OCI-LY3 (cell line): ENCODE measurements around the gene RGS13.

Experiments
- H2AFZ ChIP-seq: fragments of 200-600, 300-600 bp; shearing (Covaris generic); 2 replicates; pipeline ENCODE4 v1.6.0; 2014; ENCODE audit warnings: antibody characterized with exemption, low read depth, low read length
- H3K27ac ChIP-seq: fragments of 200-600, 300-600 bp; sonication (generic); 2 replicates; pipeline ENCODE4 v1.5.1; 2014; ENCODE audit warnings: mild to moderate bottlenecking, low read length, moderate library complexity, mixed read lengths
- H3K27me3 ChIP-seq: fragments of 200-600, 300-600 bp; sonication (generic); 2 replicates; pipeline ENCODE4 v1.6.1; 2014; ENCODE audit warnings: low read depth, low read length, mixed read lengths
- H3K36me3 ChIP-seq: fragments of 200-600, 300-600 bp; sonication (generic); replicated peaks from 2 replicates; pipeline ENCODE3; 2014; ENCODE audit warnings: low read depth, low read length, mixed read lengths
- H3K4me1 ChIP-seq: fragments of 300-600, 200-600 bp; sonication (generic); 2 replicates; pipeline ENCODE4 v1.6.1; 2014; ENCODE audit warnings: low read length, mixed read lengths
- H3K4me2 ChIP-seq: fragments of 200-600, 300-600 bp; sonication (generic); 2 replicates; pipeline ENCODE4 v1.6.1; 2014; ENCODE audit warnings: low read length, mixed read lengths
- H3K4me3 ChIP-seq: fragments of 300-600, 200-600 bp; sonication (generic); 2 replicates; pipeline ENCODE4 v1.5.1; 2014; ENCODE audit warnings: antibody characterized with exemption, mild to moderate bottlenecking, low read length, moderate library complexity
- H3K79me2 ChIP-seq: fragments of 300-600, 200-600 bp; shearing (Covaris generic); 2 replicates; pipeline ENCODE4 v1.6.1; 2014; ENCODE audit warnings: mild to moderate bottlenecking, low read length, mixed read lengths
- H3K9ac ChIP-seq: fragments of 300-600, 200-600 bp; shearing (Covaris generic); 2 replicates; pipeline ENCODE4 v1.6.0; 2014; ENCODE audit warnings: mild to moderate bottlenecking, low read length, moderate library complexity
- H3K9me3 ChIP-seq: fragments of 200-600, 300-600 bp; shearing (Covaris generic); 2 replicates; pipeline ENCODE4 v1.6.1; 2014; ENCODE audit warnings: low read length, mixed read lengths; ENCODE audit not compliant: insufficient read depth
- H4K20me1 ChIP-seq: fragments of 200-600, 300-600 bp; sonication (generic); 2 replicates; pipeline ENCODE4 v1.6.1; 2016; ENCODE audit warnings: low read length, mixed read lengths; ENCODE audit not compliant: insufficient read depth
- CTCF ChIP-seq: fragments of 200-600, 300-600 bp; sonication (generic); IDR thresholded peaks from 2 replicates; pipeline ENCODE4 v1.5.1; 2014; ENCODE audit warnings: antibody characterized with exemption, low read length, low read depth
- EZH2phosphoT487 ChIP-seq: fragments of 200-600 bp; shearing (Covaris generic); IDR thresholded peaks from 2 replicates; pipeline ENCODE4 v1.6.1; 2018; ENCODE audit warnings: antibody characterized with exemption, mixed run types, low read depth

The RGS13 gene

GRCh38 chr1:192709544-192709943 lies 73.6 kb downstream of the RGS13 start:
- H3K4me3 ChIP-seq: no peak overlapping the region
- no peaks in the 10 kb centered on the region for H3K27me3 ChIP-seq
- H4K20me1 ChIP-seq: no peaks in the 10 kb centered on the region
- TF ChIP-seq CTCF: no peak
- no peak for TF ChIP-seq EZH2phosphoT487
- no peak overlapping the region for H3K9ac ChIP-seq
- no peak overlapping the region for H2AFZ ChIP-seq
- H3K36me3 ChIP-seq: no peaks in the 10 kb centered on the region
- H3K4me2 ChIP-seq: no peak overlapping the region
- no peaks in the 10 kb centered on the region for H3K9me3 ChIP-seq
- H3K27ac ChIP-seq: no peak overlapping the region
- H3K79me2 ChIP-seq: no peaks in the 10 kb centered on the region
- no peaks in the 10 kb centered on the region for H3K4me1 ChIP-seq
